Karpas-422 (cell line): ENCODE measurements around the gene SLBP. TPM values are rescaled to one million over a fixed set of nuclear protein-coding genes. Genes with fewer than 3 reads are reported as not detected.
"Not testable (repeated sequence)": the region's sequence is repeated elsewhere in the genome, so short reads cannot be mapped to it uniquely, and the experiment has no call there.

Source experiments
- DNase-seq: peaks from one replicate; pipeline ENCODE4 v3.0.0-alpha.2; 2015
- H2AFZ ChIP-seq: fragments of 200-600 bp; sonication (generic); 2 replicates; pipeline ENCODE4 v1.6.1; 2014; ENCODE audit warnings: antibody characterized with exemption, low read length, mixed read lengths
- H3K27ac ChIP-seq: fragments of 200-600 bp; sonication (generic); 2 replicates; pipeline ENCODE4 v1.5.1; 2014; ENCODE audit warnings: mild to moderate bottlenecking, low read length, moderate library complexity
- H3K27me3 ChIP-seq: fragments of 200-600 bp; sonication (generic); 2 replicates; pipeline ENCODE4 v1.6.1; 2014; ENCODE audit warnings: low read length, mixed read lengths
- H3K36me3 ChIP-seq: fragments of 200-600 bp; sonication (generic); 2 replicates; pipeline ENCODE4 v1.6.1; 2014; ENCODE audit warnings: low read length, mixed read lengths; ENCODE audit not compliant: insufficient read depth
- H3K4me1 ChIP-seq: fragments of 200-600 bp; sonication (generic); 2 replicates; pipeline ENCODE4 v1.6.1; 2014; ENCODE audit warnings: mild to moderate bottlenecking, low read length, mixed read lengths
- H3K4me2 ChIP-seq: fragments of 200-600 bp; sonication (generic); 2 replicates; pipeline ENCODE4 v1.6.1; 2014; ENCODE audit warnings: low read length, low read depth, mild to moderate bottlenecking; ENCODE audit not compliant: poor library complexity, severe bottlenecking
- H3K4me3 ChIP-seq: fragments of 200-600 bp; sonication (generic); 2 replicates; pipeline ENCODE4 v1.5.1; 2014; ENCODE audit warnings: mild to moderate bottlenecking, antibody characterized with exemption, low read length, mixed read lengths
- H3K79me2 ChIP-seq: fragments of 200-600 bp; sonication (generic); 2 replicates; pipeline ENCODE4 v1.6.1; 2014; ENCODE audit warnings: mild to moderate bottlenecking, low read length, mixed read lengths
- H3K9ac ChIP-seq: fragments of 200-600 bp; sonication (generic); 2 replicates; pipeline ENCODE4 v1.6.0; 2014; ENCODE audit warnings: low read length
- H3K9me2 ChIP-seq: fragments of 200-600 bp; sonication (generic), shearing (Covaris generic); replicated peaks from 2 replicates; pipeline ENCODE4 v1.6.0; 2014; ENCODE audit warnings: mild to moderate bottlenecking, low read length, moderate library complexity; ENCODE audit not compliant: insufficient read depth
- H3K9me3 ChIP-seq: fragments of 300-700, 200-600 bp; sonication (generic); 2 replicates; pipeline ENCODE4 v1.6.1; 2014; ENCODE audit warnings: low read length, mixed read lengths
- H4K20me1 ChIP-seq: fragments of 200-600 bp; sonication (generic); 2 replicates; pipeline ENCODE4 v1.6.1; 2014; ENCODE audit warnings: mild to moderate bottlenecking, antibody characterized with exemption, low read length, low read depth; ENCODE audit not compliant: insufficient read depth
- total RNA-seq: library from RNA; depleted of rRNA; stranded (reverse); fragments of >200 nt; shearing (Covaris generic); gene quantifications from 2 replicates; pipeline ENCODE4 v1.2.3, GENCODE V29; 2014; ENCODE audit warnings: low replicate concordance

The SLBP gene
- total RNA-seq, 1 experiment from 2014 or later, result 82.1 TPM

DNA sequence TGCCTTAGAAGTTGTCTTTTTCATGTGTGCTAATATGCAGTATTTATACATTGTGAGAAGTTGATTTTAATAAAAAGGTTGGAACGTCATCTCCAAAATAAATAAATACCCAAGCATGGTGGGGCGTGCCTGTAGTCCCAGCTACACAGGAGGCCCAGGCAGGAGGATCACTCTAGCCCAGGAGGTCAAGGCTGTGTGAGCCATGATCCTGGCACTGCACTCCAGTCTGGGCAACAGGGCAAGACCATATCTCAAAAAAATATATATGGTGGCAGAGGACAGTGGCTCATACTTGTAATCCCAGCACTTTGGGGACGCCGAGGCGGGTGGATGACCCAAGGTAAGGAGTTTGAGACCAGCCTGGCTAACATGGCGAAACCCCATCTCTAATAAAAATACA is 6.4 kb downstream of the SLBP start:
- peaks cover 11% of the 10 kb centered on the region for H3K4me1 ChIP-seq

DNA sequence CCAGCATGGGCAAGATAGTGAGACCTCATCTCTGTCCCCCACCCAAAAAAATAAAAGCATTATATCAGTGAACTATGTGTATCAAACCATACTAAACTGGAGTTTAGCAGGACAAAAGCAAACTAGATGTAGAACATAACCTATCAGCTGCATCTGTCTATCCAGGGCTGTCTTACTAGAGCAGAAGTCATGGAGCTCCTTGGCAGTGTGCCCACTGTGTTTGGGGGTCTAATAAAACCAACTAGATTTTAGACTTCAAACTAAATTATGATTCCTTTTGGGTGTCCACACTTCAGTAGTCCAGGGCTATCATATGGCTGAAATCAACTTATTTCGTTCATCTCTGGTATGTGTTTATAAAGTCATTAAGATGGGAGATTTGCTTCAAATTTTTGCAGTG is 8.3 kb downstream of the SLBP start:
- DNase-seq, result no peak
- Histone ChIP-seq H3K9me3 (no peaks in the 10 kb centered on the region), H3K27ac (no peak overlapping the region), H3K79me2 (peaks cover 85% of the 10 kb centered on the region), H3K4me2 (no peak overlapping the region), H3K27me3 (no peaks in the 10 kb centered on the region), H3K36me3 (peaks cover 78% of the 10 kb centered on the region), H3K9me2 (no peaks in the 10 kb centered on the region), H2AFZ (no peak overlapping the region), H3K4me3 (no peak overlapping the region), H3K9ac (no peak overlapping the region), H3K4me1 (no peaks in the 10 kb centered on the region), H4K20me1 (peaks cover 68% of the 10 kb centered on the region)

More for the DNA sequence above, 6.4 kb downstream of the SLBP start:
- no peaks in the 10 kb centered on the region for H3K9me3 ChIP-seq
- H3K4me2 ChIP-seq, result no peak overlapping the region
- no peaks in the 10 kb centered on the region for H3K27me3 ChIP-seq
- H3K36me3 ChIP-seq, result peaks cover 74% of the 10 kb centered on the region
- DNase-seq, result no peak
- peaks cover 73% of the 10 kb centered on the region for H4K20me1 ChIP-seq
- no peak overlapping the region for H3K27ac ChIP-seq
- peaks cover 91% of the 10 kb centered on the region for H3K79me2 ChIP-seq
- H3K9ac ChIP-seq, result no peak overlapping the region
- no peak overlapping the region for H3K4me3 ChIP-seq
- no peaks in the 10 kb centered on the region for H3K9me2 ChIP-seq
- no peak overlapping the region for H2AFZ ChIP-seq

DNA sequence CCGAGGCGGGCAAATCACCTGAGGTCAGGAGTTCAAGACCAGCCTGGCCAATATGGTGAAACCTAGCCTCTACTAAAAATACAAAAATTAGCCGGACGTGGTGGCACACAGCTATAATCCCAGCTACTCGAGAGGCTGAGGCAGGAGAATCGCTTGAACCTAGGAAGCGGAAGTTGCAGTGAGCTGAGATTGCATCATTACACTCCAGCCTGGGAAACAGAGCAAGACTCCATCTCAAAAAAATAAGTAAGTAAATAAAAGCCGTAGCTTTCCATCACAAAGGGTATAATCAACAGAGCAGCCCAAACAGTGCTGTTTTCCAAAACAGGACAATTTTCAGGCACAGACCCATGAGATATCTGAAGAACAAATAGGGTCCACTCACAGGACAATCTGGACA is 10.4 kb downstream of the SLBP start:
- Histone ChIP-seq H3K36me3 (peaks cover 78% of the 10 kb centered on the region), H4K20me1 (peaks cover 59% of the 10 kb centered on the region), H3K79me2 (peaks cover 69% of the 10 kb centered on the region)
- DNase-seq, H3K4me1 ChIP-seq, H3K9me3 ChIP-seq, H3K27ac ChIP-seq, H3K27me3 ChIP-seq, H3K9me2 ChIP-seq, H2AFZ ChIP-seq, H3K4me2 ChIP-seq, H3K9ac ChIP-seq, H3K4me3 ChIP-seq: not testable (repeated sequence)

DNA sequence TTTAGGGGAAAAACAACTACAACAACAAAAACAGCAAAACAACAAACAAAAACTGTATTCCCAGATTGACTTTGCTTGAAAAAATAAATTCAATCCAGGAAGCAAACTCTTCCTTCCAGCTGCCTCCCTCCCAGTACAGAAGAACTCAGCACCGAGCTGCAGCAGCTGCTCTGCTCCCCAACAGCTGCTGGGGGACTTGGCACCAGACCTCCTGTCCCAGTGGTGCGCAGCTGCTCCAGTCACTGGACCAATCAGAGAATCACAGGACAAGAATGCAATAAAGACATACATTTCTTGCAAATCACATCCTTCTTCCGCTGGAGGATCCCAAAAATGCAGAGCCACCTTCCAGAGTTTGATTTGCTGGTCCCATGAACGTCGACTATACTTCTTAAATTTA is 16.2 kb downstream of the SLBP start:
- Histone ChIP-seq H3K79me2 (peaks cover 17% of the 10 kb centered on the region; the same call in 1 of the 2 replicates), H3K27ac (no peak overlapping the region), H3K4me2 (no peak overlapping the region), H2AFZ (no peak overlapping the region), H4K20me1 (peaks cover 22% of the 10 kb centered on the region), H3K4me3 (no peak overlapping the region), H3K9me2 (no peaks in the 10 kb centered on the region), H3K36me3 (peaks cover 72% of the 10 kb centered on the region), H3K9me3 (no peaks in the 10 kb centered on the region), H3K9ac (no peak overlapping the region), H3K4me1 (no peaks in the 10 kb centered on the region), H3K27me3 (no peaks in the 10 kb centered on the region)
- no peak for DNase-seq

DNA sequence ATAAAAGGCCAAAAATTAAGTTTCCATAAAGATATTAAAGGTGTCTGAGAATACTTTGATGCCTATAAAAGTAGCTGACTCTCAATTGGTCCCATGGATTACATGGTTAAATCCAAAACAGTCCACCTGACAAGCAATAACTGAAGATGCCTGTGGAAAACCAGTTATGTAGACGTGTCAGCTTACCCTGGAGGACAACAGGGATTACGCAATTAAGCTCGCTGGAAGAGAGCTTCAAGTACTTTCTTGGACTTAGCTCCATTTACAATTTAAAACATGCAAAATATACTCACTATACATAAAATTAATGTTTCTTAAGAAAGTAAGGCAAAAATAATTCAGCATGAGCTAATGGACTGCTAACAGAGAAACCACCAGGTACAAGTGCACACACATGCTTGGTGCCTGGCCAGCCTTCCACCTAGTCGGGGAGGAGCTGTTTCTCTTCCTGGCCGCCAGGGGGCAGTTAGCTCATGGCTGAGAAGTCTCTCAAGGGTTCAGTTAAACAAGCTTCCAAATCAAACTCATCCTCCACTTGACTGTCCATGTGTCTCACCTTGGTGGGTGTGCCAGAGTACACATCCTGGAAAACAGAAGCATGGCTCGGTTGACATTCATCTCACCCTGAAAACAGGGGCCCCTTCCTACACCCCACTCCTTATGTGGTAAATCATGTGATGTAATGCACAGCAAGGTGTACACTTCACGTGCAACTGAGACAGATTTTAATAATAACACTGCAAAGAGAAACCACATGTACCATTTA is 18.8 kb downstream of the SLBP start:
- H3K4me3 ChIP-seq, result no peak overlapping the region
- no peak overlapping the region for H3K27ac ChIP-seq
- DNase-seq, result peak; percentile 91
- H2AFZ ChIP-seq, result no peak overlapping the region
- no peaks in the 10 kb centered on the region for H3K27me3 ChIP-seq
- H3K9me3 ChIP-seq, result no peaks in the 10 kb centered on the region
- H4K20me1 ChIP-seq, result peaks cover 13% of the 10 kb centered on the region; the same call in 1 of the 2 replicates
- no peaks in the 10 kb centered on the region for H3K4me1 ChIP-seq
- H3K9me2 ChIP-seq, result no peaks in the 10 kb centered on the region
- H3K4me2 ChIP-seq, result no peak overlapping the region
- H3K36me3 ChIP-seq, result peaks cover 54% of the 10 kb centered on the region
- peaks cover 2% of the 10 kb centered on the region; the same call in 1 of the 2 replicates for H3K79me2 ChIP-seq
- H3K9ac ChIP-seq, result no peak overlapping the region

DNA sequence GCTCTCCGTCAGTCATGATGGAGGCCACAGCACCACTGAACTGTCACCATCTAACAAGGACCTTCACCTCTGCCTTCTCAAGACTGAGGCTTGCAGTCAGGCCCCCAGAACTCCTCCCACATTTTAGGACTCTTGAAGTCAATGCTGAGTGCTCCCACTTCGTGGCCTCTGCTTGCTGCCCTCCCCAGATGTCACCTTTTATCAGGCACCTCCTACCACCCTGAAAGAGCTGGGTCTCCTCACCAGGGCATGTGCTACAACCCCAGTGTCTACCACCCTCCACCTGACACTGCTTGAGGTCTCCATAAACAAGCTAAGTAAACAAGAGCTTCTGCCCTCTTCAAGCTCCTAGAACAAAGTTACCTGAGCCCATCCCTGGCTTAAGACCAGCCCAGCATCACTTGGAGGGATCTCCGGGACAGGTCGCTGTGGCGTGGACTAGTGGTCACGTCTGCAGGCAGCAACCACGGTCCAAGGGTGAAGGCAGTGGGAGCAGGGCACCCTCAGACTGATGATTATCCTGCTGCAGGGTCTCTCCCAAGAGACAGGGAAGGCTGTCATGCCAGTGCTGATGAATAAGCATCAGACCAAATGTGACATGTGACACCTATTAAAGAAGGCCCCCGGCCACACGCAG is 20.3 kb downstream of the SLBP start:
- Histone ChIP-seq H2AFZ (no peak overlapping the region), H3K9me3 (no peaks in the 10 kb centered on the region), H3K36me3 (peaks cover 47% of the 10 kb centered on the region)

DNA sequence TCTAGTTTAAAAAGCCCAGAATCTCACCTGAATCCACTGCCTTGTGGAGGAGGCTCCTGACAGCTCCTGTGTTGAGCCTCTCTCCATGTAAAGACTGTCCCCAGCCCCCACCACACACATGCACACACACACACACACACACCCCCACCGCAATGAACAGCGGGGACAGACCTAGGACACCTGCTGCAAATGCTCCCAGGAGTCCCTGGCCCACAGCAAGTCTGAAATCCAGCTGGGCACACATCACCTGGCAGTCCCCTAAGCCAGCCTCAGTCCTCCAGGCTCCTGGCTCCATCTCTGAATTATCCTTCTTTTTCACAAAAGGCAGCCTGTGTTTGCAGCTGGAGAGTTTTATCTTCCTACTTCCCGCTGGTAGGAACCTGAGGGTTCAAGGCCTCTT is 21.4 kb downstream of the SLBP start:
- Histone ChIP-seq H3K4me2 (no peak overlapping the region), H3K9ac (no peak overlapping the region), H3K4me1 (no peaks in the 10 kb centered on the region), H3K4me3 (no peak overlapping the region), H3K27ac (no peak overlapping the region), H3K36me3 (peaks cover 41% of the 10 kb centered on the region), H3K79me2 (peaks cover 2% of the 10 kb centered on the region; the same call in 1 of the 2 replicates), H3K9me3 (no peaks in the 10 kb centered on the region), H3K27me3 (no peaks in the 10 kb centered on the region), H2AFZ (no peak overlapping the region), H4K20me1 (peaks cover 13% of the 10 kb centered on the region; the same call in 1 of the 2 replicates), H3K9me2 (no peaks in the 10 kb centered on the region)
- DNase-seq, result no peak

More for the DNA sequence above, 20.3 kb downstream of the SLBP start:
- no peak overlapping the region for H3K9ac ChIP-seq
- H3K79me2 ChIP-seq, result peaks cover 2% of the 10 kb centered on the region; the same call in 1 of the 2 replicates
- no peak overlapping the region for H3K4me3 ChIP-seq
- H3K9me2 ChIP-seq, result no peaks in the 10 kb centered on the region
- H3K27ac ChIP-seq, result no peak overlapping the region
- H4K20me1 ChIP-seq, result peaks cover 13% of the 10 kb centered on the region; the same call in 1 of the 2 replicates
- no peaks in the 10 kb centered on the region for H3K27me3 ChIP-seq
- no peak overlapping the region for H3K4me2 ChIP-seq
- H3K4me1 ChIP-seq, result no peaks in the 10 kb centered on the region
- no peak for DNase-seq

DNA sequence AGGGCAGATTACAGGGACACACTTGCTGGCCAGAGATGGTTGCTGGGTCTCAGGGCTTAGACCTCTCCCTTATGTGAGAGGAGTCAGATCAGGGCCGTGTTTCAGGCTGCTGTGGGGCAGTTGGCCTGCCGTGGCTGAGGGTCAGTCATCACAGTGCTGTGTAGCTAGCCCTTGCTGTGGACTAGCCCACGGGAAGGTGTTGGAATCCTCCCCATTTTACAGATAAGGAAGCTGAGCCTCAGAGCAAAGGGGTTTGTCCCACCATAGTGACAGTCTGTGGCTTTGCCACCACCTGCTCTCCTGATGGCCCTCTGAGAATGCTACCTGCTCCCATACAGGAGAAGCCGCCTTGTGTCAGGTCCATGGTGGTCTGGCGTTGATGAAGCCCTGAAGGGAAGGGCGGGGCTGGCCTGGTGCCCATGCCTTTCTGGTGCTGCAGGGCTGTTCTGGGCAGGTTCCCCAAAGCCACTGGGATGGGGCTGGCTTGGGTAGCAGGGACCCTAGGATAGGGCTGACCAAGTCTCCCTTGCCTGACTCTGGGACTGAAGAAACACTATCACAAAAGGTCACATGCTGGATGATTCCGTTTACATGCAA is 25.6 kb downstream of the SLBP start:
- Histone ChIP-seq H3K79me2 (no peaks in the 10 kb centered on the region), H3K9me2 (no peaks in the 10 kb centered on the region), H3K4me2 (no peak overlapping the region), H3K9me3 (no peaks in the 10 kb centered on the region), H3K4me1 (peaks cover 10% of the 10 kb centered on the region), H3K27me3 (no peaks in the 10 kb centered on the region), H3K27ac (no peak overlapping the region), H3K36me3 (peaks cover 13% of the 10 kb centered on the region), H4K20me1 (0 out of 2 replicates have a peak, but pooled peaks cover under 1% of the 10 kb centered on the region), H2AFZ (no peak overlapping the region), H3K9ac (no peak overlapping the region), H3K4me3 (no peak overlapping the region)
- DNase-seq, result peak; percentile 55
